GM12864 (cell line): ENCODE data around the gene ZNF638.
"Not testable (repeated sequence)": the region's sequence is repeated elsewhere in the genome, so short reads cannot be mapped to it uniquely, and the experiment has no call there.

Source experiments
- DNase-seq: peaks from one replicate; pipeline ENCODE4 v3.0.0-alpha.2; 2011; ENCODE audit warnings: low read depth
- H3K4me3 ChIP-seq: 2 replicates; pipeline ENCODE4 v1.5.1; 2011; ENCODE audit warnings: mild to moderate bottlenecking, low read depth, low read length, control low read depth
- CTCF ChIP-seq: IDR thresholded peaks from 2 replicates; pipeline ENCODE4 v1.5.1; 2011; ENCODE audit warnings: low read depth, mild to moderate bottlenecking, moderate library complexity, low read length, control low read depth, inconsistent platforms; ENCODE audit errors: missing control alignments

The ZNF638 gene

GRCh38 chr2:71393216-71393615 is 61.6 kb downstream of the ZNF638 start:
- no peak for TF ChIP-seq CTCF
- DNase-seq, result no peak
- no peak overlapping the region for H3K4me3 ChIP-seq

GRCh38 chr2:71395471-71395870 is 63.9 kb downstream of the ZNF638 start:
- no peak overlapping the region for H3K4me3 ChIP-seq
- no peak for TF ChIP-seq CTCF
- no peak for DNase-seq

- H3K4me3 ChIP-seq, result no peak overlapping the region
- no peak for TF ChIP-seq CTCF
- DNase-seq, result no peak
Observed at GRCh38 chr2:71402427-71402826, 70.8 kb downstream of the ZNF638 start.

GRCh38 chr2:71409611-71410010 is 78.0 kb downstream of the ZNF638 start:
- no peak for DNase-seq
- no peak for TF ChIP-seq CTCF
- no peak overlapping the region for H3K4me3 ChIP-seq

GRCh38 chr2:71410696-71411095 is 79.1 kb downstream of the ZNF638 start:
- no peak for TF ChIP-seq CTCF
- DNase-seq, result no peak
- no peak overlapping the region for H3K4me3 ChIP-seq

GRCh38 chr2:71416866-71417265 is 85.3 kb downstream of the ZNF638 start:
- DNase-seq, H3K4me3 ChIP-seq: not testable (repeated sequence)

GRCh38 chr2:71417300-71418202 is 86.0 kb downstream of the ZNF638 start:
- no peak for DNase-seq
- peak overlapping the region; percentile 28 for H3K4me3 ChIP-seq
- no peak for TF ChIP-seq CTCF
